NCI-H526 (cell line): ENCODE measurements around the gene EIF4A2.
"Not testable (repeated sequence)": the region's sequence is repeated elsewhere in the genome, so short reads cannot be mapped to it uniquely, and the experiment has no call there.

Experiments used
- DNase-seq, 2 experiments: peaks; one replicate each; lab custom pipeline; 2025; lab: John Stamatoyannopoulos, UW

The EIF4A2 gene

DNA sequence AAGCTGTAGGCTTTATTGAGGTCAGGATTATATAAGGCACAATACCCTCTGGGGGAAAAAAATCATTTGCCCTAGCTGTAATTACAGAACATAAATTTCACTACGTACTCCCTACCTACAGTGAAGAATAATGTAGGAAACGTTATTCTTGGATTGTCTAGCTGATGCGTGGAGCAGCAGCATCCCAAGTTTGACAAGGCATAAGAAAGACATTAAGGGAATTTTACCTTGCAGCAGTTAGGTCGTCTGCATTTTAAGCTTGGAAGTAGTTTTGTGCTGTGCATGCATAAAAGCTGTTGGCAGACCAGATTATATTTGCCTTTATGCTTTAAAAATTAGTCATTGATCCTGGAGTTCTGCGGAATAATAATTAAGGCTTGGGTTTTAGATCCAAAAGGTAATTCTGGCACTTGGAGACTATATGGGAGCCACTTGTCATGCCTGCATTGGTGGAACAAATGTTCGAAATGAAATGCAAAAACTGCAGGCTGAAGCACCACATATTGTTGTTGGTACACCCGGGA, 2.2 kb downstream of the EIF4A2 start:
- no peak for DNase-seq

- no peak for DNase-seq
These were observed 3.5 kb downstream of the EIF4A2 start for GRCh38 chr3:186786922-186787321.

DNA sequence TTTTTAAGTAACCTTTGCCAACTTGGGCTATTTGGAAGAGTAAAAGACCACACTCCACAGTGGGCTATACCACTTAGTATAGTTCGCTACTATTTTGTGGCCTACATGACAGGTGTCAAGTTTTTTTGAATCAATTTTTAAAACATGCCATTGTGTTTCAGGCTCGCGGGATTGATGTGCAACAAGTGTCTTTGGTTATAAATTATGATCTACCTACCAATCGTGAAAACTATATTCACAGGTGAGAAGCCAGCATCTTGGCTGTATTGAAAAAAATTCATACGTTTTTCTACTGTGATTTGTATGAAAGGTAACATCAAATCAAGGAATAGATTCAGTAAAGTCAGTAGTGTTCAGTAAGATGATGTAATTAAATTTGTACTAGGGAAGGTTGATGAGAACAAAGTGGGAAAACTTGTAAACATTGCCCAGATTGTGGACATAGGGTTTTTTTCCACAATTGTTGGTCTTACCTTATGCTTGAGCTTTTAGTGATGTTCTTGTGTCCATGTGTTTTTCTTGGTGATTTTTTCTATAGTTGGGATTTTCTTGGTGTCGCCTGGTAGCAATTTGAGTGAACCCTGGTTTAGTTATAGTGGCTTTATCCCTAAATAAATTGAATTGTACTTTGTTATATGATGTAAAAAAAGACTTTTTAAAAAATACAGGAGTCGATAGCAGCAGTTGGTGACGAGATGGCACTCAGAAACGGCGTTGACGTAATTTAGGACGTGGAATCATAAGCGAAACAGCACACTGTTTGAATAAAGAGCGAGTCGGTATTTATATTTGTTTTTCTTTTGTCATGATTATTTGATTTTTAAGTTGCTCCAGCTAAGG, 4.5 kb downstream of the EIF4A2 start:
- no peak for DNase-seq

GRCh38 chr3:186788482-186789370, 5.3 kb downstream of the EIF4A2 start:
- DNase-seq: no peak

DNA sequence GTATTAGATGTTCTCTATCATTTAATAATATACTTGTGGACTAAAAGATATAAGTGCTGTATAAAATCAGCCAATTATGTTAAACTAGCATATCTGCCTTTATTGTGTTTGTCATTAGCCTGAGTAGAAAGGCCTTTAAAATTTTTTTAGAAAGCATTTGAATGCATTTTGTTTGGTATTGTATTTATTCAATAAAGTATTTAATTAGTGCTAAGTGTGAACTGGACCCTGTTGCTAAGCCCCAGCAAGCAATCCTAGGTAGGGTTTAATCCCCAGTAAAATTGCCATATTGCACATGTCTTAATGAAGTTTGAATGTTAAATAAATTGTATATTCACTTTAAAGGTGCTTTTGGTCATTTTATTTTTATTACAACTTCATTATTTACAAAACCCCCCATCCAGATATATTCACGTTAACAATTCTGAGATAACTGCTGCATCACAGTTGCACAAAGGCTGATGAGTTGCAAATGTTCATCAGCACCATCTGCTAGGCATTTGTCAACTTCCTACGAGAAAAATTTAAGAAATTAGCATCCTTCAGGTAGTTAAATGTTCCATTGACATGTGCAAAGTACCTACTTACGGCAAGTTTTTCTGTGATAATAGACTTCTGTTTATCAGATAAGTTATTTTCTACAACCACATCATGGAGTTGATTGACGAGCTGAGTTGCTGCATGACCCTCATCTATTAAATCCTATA, 6.3 kb downstream of the EIF4A2 start:
- DNase-seq: no peak

- DNase-seq: no peak
These were observed 7.0 kb downstream of the EIF4A2 start for GRCh38 chr3:186790261-186790981.

GRCh38 chr3:186798239-186798874, 15.0 kb downstream of the EIF4A2 start:
- DNase-seq: no peak

GRCh38 chr3:186800285-186800684, 16.9 kb downstream of the EIF4A2 start:
- no peak for DNase-seq

- DNase-seq: no peak
These were observed 19.3 kb downstream of the EIF4A2 start for GRCh38 chr3:186802701-186803100.

GRCh38 chr3:186803447-186803846, 20.1 kb downstream of the EIF4A2 start:
- not testable (repeated sequence) for DNase-seq

DNA sequence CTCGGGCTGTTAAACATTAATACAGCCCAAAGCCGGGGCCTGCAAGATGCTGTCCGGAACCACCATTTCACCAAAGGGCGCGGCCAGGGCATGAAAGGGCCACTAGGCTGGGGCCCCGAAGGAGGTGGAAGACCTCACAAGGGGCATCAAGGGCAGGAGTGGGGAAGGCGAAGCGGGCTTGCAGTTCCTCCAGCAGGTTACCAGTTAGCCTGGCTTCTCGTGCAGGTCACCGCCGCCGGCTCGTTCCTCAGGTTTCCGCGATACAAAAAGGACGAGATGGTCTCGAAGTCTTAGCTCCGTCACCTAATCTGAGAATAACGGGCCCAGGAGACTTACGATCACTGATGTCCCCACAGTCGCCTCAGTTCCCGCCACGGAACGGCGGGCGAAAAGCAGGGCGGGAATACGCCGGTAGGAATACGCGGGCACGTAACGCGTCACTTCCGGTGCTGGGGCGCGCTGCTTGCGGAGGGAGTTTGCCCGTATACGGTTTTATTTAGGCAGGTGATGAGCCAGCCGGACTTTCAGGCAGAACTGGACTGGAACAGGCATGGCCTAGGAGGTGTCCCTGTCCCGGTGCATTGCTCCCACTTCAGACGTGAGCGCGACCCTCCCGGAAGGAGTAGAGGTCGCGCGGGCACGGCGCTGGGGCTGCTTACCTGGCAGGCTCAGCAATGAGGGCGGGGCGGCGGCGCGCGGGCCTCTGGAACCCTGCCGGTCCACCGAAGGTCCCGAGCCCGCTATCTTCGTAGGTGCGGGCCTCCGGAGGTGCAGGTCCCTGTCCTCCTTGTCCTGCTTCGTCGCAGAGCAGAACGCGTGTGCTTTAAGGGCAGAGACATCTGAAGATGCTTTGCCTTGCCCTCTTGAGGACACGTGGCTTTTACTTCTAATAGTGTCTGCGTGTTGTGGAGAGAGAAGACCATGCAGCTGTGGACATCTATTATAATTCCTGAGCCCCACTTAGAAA, 23.0 kb downstream of the EIF4A2 start, which contains the start of gene RFC4:
TSS of gene RFC4 (minus strand) at position 394 of the 967 bp plus-strand sequence. CDS start 1,769 bp downstream, outside the sequence.
- DNase-seq: peak; percentile 59 to 90

GRCh38 chr3:186807231-186807630, 23.9 kb downstream of the EIF4A2 start:
- no peak for DNase-seq

GRCh38 chr3:186810336-186810996, 27.1 kb downstream of the EIF4A2 start:
- DNase-seq: no peak

DNA sequence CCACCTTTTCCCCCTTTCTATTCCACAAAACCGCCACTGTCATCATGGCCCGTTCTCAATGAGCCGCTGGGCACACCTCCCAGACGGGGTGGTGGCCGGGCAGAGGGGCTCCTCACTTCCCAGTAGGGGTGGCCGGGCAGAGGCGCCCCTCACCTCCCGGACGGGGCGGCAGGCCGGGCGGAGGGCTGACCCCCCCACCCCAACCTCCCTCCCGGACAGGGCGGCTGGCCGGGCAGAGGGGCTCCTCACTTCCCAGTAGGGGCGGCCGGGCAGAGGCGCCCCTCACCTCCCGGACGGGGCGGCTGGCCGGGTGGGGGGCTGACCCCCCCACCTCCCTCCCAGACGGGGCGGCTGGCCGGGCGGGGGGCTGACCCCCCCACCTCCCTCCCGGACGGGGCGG, 27.9 kb downstream of the EIF4A2 start:
- DNase-seq: not testable (repeated sequence)

DNA sequence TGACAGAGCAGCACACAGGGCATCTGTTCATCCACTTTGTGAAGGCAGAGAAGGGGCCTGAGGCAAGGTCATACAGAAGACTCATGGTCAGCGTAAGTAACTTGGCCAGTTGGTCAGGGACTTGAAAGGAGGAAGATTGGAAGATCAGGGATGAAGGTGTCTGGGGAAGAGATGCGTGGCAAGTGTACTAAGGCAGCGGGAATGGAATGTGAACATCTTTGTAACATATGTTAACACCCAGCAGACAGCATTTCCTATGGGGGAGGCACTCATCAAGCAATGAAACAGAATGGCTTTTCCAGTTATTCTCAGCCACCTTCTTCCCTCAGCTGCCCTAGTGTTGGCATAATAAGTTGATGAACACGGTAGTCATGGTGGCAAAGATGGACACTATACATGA, 30.7 kb downstream of the EIF4A2 start:
- DNase-seq: no peak

DNA sequence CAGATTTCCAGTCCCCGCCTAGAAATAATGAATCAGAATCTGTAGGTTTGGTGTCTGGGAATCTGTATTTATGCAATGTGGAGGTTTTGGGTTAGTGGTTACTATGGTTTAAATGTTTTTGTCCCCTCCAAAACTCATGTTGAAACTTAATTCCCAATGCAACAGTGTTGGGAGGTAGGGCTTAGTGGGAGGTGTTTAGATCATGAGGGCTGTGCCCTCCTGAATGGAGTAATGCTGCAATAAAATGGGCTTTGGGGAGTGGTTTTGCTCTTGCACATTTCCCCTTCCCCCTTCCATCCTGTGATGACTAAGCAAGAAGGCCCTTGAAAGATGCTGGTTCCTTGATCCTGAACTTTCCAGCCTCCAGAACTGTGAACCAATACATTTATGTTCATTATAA, 32.1 kb downstream of the EIF4A2 start:
- DNase-seq: no peak

DNA sequence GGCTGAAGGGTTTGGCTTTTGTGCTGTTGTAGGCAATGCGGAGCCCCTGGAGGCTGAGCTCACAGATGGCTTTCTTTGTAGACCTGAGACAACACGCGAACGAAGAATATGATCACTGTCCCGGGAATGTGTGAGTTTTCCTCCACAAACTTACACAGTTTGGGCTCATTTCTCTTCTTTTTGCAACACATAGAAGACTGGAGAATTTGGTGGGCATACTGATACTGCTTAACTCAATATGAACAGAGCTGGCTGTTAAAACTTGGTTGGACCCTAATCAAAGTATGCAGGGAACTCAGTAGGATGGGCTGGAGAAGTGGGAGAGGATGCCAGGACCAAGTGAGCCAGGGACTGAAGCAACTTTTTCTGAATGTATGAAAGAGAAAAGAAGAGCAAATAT, 35.1 kb downstream of the EIF4A2 start:
- no peak for DNase-seq

DNA sequence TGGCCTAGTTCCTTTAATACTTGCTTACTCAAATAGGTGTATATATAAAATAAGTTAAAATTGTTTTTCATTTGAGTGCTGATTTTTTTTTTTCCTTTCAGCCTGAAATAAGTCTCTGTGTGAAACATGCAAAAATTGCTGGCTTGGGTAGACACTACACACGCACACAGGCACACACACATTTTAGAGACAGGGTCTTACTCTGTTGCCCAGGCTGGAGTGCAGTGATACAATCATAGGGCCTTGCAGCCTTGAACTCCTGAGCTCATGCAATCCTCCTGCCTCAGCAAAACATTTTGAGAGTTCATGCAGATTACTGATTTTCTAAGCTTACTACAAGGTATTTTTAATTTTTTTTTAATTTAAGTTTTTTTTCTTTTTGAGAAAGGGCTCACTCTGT, 35.6 kb downstream of the EIF4A2 start:
- no peak for DNase-seq
